ENCODE results near the gene FOCAD. TPM values are rescaled to one million over a fixed set of nuclear protein-coding genes. Genes with fewer than 3 reads are reported as not detected.

FOCAD gene
- total RNA-seq, 2 experiments from 2014 or later: 13.8 to 18.5 TPM

- Histone ChIP-seq H4K20me1 (ENCODE audit: insufficient read depth, low read length) (no peaks in the 10 kb centered on the region), H3K79me2 (ENCODE audit: insufficient read depth, low read depth, low read length) (no peaks in the 10 kb centered on the region), H2AFZ (ENCODE audit: low read length) (no peak overlapping the region), H3K4me3 (ENCODE audit: low read depth, low read length, poor library complexity, severe bottlenecking) (no peak overlapping the region), H3K9me3 (ENCODE audit: low read length) (no peaks in the 10 kb centered on the region), H3K4me1 (ENCODE audit: insufficient read depth, low read length, poor library complexity, severe bottlenecking) (no peaks in the 10 kb centered on the region), H3K4me2 (ENCODE audit: low read length) (no peak overlapping the region), H3K9me2 (ENCODE audit: insufficient read depth, low read length) (no peaks in the 10 kb centered on the region), H3K27ac (ENCODE audit: low read depth, low read length, poor library complexity, severe bottlenecking) (no peak overlapping the region), H3K36me3 (ENCODE audit: insufficient read depth, low read length) (no peaks in the 10 kb centered on the region)
- ChIA-PET POLR2A (no interaction called here), CTCF (ENCODE audit: unreplicated experiment) (no interaction called here)
- no TSS peak for BruUV-seq (replicated peaks)
- intact Hi-C loops (cut with micrococcal nuclease; ENCODE audit: unreplicated experiment): no loop called here
- DNase-seq (ENCODE audit: low spot score): no peak
- TF ChIP-seq EZH2phosphoT487 (IDR thresholded peaks at IDR 0.05; ENCODE audit: borderline replicate concordance, low read depth, low read length): no peak
- TF ChIP-seq CTCF (conservative IDR thresholded peaks at IDR 0.05; ENCODE audit: low read length): no peak
These were observed 76.3 kb downstream of the FOCAD start for GRCh38 chr9:20760246-20760891.

- BruUV-seq (replicated peaks): no TSS peak
- CTCF ChIA-PET (ENCODE audit: unreplicated experiment): no interaction called here
- no peaks in the 10 kb centered on the region for H3K79me2 ChIP-seq (ENCODE audit: insufficient read depth, low read depth, low read length)
- no peak overlapping the region for H2AFZ ChIP-seq (ENCODE audit: low read length)
- no peak overlapping the region for H3K4me3 ChIP-seq (ENCODE audit: low read depth, low read length, poor library complexity, severe bottlenecking)
- TF ChIP-seq EZH2phosphoT487 (IDR thresholded peaks at IDR 0.05; ENCODE audit: borderline replicate concordance, low read depth, low read length) (no peak), CTCF (conservative IDR thresholded peaks at IDR 0.05; ENCODE audit: low read length) (no peak)
- H3K9me3 ChIP-seq (ENCODE audit: low read length): no peaks in the 10 kb centered on the region
- 0 out of 2 replicates have a peak, but pooled peaks cover 7% of the 10 kb centered on the region for H3K36me3 ChIP-seq (ENCODE audit: insufficient read depth, low read length)
- intact Hi-C loops (cut with micrococcal nuclease; ENCODE audit: unreplicated experiment): no loop called here
- H4K20me1 ChIP-seq (ENCODE audit: insufficient read depth, low read length): no peaks in the 10 kb centered on the region
- POLR2A ChIA-PET: no interaction called here
- H3K27ac ChIP-seq (ENCODE audit: low read depth, low read length, poor library complexity, severe bottlenecking): no peak overlapping the region
- no peak for DNase-seq (ENCODE audit: low spot score)
- H3K4me2 ChIP-seq (ENCODE audit: low read length): no peak overlapping the region
- H3K9me2 ChIP-seq (ENCODE audit: insufficient read depth, low read length): no peaks in the 10 kb centered on the region
- H3K4me1 ChIP-seq (ENCODE audit: insufficient read depth, low read length, poor library complexity, severe bottlenecking): no peaks in the 10 kb centered on the region
These were observed 86.9 kb downstream of the FOCAD start for GRCh38 chr9:20770947-20771346.

- Histone ChIP-seq H3K36me3 (ENCODE audit: insufficient read depth, low read length) (0 out of 2 replicates have a peak, but pooled peaks cover 7% of the 10 kb centered on the region), H3K9me3 (ENCODE audit: low read length) (no peaks in the 10 kb centered on the region), H3K4me2 (ENCODE audit: low read length) (no peak overlapping the region), H3K79me2 (ENCODE audit: insufficient read depth, low read depth, low read length) (no peaks in the 10 kb centered on the region), H3K27ac (ENCODE audit: low read depth, low read length, poor library complexity, severe bottlenecking) (no peak overlapping the region), H3K4me1 (ENCODE audit: insufficient read depth, low read length, poor library complexity, severe bottlenecking) (no peaks in the 10 kb centered on the region), H3K4me3 (ENCODE audit: low read depth, low read length, poor library complexity, severe bottlenecking) (no peak overlapping the region), H3K9me2 (ENCODE audit: insufficient read depth, low read length) (no peaks in the 10 kb centered on the region), H2AFZ (ENCODE audit: low read length) (no peak overlapping the region), H4K20me1 (ENCODE audit: insufficient read depth, low read length) (no peaks in the 10 kb centered on the region)
- DNase-seq (ENCODE audit: low spot score): no peak
- TF ChIP-seq CTCF (conservative IDR thresholded peaks at IDR 0.05; ENCODE audit: low read length) (no peak), EZH2phosphoT487 (IDR thresholded peaks at IDR 0.05; ENCODE audit: borderline replicate concordance, low read depth, low read length) (no peak)
- POLR2A ChIA-PET: no interaction called here
- BruUV-seq (replicated peaks): no TSS peak
- CTCF ChIA-PET (ENCODE audit: unreplicated experiment): no interaction called here
- intact Hi-C loops (cut with micrococcal nuclease; ENCODE audit: unreplicated experiment): no loop called here
These were observed 87.7 kb downstream of the FOCAD start for GRCh38 chr9:20771729-20772128.
